ENCODE results near the gene PLOD1.
"Not testable (repeated sequence)": the region's sequence is repeated elsewhere in the genome, so short reads cannot be mapped to it uniquely, and the experiment has no call there.

The PLOD1 gene

DNA sequence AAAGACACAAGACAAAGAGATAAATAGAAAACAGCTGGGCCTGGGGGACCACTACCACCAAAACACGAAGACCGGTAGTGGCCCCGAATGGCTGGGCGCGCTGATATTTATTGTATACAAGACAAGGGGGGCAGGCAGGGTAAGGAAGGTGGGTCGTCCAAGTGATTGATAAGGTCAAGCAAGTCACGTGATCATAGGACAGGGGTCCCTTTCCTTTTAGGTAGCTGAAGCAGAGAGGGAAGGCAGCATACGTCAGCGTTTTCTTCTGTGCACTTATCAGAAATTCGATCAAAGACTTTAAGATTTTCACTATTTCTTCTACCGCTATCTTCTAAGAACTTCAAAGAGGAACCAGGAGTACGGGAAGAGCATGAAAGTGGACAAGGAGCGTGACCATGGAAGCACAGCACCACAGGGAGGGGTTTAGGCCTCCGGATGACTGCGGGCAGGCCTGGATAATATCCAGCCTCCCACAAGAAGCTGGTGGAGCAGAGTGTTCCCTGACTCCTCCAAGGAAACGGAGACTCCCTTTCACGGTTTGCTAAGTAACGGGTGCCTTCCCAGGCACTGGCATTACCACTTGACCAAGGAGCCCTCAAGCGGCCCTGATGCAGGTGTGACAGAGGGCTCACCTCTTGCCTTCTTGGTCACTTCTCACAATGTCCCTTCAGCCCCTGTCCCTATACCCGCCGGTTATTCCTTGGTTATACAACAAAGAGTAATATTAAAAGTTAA lies 21.9 kb upstream of the PLOD1 start:
- not testable (repeated sequence) for DNase-seq

DNA sequence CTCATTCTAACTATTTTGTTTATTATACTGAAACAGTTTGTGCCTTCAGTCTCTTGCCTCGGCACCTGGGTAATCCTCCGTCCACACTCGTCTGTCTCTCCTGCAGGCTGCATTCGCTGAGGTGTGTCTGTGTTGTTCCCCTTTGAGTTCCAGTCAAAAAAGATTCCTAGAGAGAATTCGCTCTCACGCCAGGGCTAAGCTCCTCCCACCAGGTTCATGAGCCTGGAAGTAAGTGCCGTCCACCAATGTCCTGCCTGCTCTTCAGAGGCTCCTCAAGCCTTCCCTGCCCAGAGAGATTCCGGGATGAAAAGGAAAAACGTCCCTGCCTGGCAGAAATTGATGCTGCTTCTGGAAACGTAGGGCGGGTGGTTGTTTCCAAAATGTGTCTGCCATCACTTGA lies 21.2 kb upstream of the PLOD1 start:
- DNase-seq = no peak

DNA sequence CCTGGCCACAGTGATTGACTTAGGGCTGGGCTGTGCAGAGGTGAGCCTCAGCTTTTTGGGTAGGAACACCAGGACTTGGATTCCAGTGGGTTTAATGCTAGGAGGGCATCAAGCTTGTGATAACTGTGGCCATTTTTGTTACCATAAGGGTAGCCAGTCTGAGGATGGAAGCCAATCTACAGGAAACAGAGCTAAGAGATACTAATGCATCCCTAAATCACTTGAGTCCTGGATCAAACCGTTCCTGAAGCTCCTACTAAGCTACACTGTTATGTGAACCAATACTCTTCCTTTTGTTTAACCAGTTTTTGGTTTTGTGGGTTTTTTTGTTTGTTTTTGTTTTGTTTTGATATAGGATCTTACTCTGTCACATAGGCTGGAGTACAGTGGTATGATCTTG lies 20.5 kb upstream of the PLOD1 start:
- no peak for DNase-seq

DNA sequence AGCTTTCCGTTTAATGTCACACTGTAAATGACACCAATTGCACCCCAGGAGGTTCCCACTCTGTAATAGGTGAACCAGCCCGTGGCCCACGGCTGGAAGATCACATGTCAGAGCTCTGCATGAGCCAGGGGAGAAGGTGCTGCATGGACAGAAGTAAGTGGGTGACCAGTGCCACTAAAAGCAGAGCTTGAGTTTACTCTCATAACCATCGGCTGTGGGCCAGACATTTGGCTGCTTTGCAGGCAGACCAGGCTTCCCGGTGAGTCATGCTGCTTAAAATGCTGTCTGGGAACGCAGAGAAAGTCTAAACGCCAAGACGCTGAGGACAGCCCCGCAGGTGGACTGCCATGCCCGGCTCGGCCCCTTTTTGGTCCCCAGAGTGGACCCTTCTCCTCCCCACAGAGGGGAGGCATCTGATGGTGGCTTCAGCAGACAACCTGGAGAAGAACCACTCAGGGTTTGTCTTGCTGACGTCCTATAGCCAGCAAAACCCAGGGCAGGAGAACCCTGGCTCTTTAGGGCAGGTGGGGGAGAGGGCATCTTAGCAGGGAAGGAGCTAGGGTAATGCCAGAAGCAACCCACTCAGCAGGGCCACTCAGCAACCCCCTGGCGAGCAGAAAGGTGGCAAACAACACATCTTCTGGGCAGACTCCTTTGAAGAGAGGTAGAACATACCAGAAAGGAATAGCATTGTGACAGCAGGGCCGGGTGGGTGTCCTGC lies 15.6 kb upstream of the PLOD1 start:
- no peak for DNase-seq

DNA sequence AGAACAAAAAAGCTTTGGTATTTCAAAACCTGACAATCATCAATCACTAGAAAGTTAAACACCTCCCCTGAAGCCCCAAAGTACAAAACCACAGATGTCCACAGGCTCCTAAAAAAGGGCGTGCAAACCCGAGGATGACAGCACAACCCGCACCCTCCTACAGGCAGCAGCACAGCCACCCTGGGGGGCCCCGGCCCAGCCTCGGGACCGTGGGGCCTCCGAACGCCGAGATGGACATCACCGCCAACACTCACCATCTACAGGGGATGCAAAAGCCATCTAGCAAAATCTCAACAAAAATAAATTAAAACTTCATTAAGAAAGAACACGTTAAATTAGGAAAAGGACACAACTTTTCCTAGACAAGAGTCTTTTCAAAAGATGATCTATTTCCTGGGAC lies 14.9 kb upstream of the PLOD1 start:
- DNase-seq = no peak

DNA sequence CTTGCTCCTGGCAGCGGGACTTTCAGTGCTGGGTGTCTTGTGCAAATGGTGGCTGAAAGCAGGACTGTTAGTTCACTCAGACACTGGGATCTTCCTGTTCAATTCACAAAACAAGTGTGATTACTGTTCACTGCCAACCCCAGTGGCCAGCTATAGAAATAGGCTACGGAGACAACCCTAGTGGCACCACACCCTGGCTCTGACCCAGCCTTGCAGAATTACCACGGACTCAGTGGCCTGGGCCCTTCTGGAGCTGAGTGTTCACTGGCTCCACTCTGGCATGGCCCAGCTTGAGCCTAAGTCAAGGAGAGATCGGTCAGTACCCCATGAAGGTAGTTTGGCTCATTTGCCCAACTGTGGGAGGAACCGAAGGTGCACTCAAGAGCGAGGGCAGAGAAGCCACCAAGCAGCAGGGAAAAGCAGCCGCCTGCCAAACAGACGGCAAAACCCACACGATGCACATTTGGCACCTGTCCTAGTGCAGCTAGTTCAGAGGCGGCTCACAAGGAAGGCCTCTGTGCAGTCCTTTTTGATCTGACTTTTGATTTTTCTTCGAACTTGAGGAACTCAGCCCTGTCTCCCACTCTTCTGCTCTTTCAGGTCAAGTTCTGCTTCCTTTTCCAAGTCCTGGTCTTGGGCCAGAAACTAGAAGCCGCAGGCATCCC lies 14.1 kb upstream of the PLOD1 start:
- no peak for DNase-seq

DNA sequence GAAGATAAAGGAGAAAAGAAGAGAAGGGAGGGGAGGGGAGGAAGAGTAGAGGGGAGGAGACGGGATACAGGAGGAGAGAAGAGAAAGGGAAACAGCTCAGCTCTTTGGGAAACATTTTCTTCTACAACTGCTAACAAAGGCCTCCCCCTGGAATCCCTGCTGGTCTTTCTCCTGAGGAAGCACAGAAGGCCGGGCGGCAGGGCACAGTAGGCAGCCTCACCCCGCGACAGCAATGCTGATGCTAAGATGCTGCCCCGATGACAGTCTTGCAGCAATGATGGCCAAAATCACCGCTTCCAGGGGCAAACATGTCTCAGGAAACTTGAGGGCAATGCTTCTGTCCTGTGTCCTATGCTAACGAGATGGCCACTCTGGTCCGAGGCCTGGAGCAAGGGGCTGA lies 13.5 kb upstream of the PLOD1 start:
- DNase-seq = no peak

DNA sequence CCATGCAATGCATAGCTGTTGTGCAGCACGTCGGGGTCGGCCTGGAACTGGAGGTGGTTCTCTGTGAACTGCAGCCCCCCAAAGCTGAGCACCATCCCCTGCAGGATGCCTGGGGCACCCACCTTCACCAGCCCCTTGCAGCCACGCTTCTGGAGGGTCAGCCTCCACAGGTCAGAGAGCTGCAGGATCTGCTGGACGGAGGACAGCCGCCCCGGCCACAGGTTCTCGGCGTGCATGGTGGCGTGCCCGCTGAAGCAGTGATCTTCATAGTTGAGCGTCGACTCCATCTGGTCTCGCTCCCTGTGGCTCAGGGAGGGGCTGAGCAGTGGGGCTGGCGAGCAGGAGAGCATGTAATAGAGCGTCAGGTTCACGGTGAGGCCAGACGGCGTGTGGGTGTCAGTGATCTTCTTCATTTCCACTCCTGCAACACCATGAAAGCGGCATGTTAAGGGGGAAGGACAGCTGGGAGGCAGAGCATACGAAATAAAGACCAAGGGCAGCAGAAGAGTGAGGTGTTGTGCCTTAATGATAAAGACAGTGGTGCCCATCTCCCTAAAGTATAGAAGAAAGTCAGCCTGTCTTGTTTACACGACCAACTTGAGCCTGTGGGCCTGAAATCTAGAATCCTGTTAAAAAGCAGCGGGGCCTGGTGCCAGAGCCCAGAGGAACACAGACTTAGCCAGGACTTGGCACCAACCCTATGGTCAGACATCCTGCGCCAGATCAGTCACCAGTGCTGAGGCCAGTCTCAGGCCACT lies 11.3 kb upstream of the PLOD1 start:
- no peak for DNase-seq

DNA sequence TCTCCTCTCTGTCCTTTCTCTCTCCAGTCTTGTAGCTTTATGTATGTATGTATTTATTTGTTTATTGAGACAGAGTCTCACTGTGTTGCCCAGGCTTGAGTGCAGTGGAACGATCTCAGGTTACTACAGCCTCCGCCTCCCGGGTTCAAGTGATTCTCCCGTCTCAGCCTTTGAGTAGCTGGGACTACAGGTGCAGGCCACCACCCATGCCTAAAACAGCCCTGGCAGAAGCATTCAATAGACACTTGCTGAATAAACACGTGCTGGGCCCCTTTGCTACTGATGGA lies 10.7 kb upstream of the PLOD1 start:
- DNase-seq = no peak

DNA sequence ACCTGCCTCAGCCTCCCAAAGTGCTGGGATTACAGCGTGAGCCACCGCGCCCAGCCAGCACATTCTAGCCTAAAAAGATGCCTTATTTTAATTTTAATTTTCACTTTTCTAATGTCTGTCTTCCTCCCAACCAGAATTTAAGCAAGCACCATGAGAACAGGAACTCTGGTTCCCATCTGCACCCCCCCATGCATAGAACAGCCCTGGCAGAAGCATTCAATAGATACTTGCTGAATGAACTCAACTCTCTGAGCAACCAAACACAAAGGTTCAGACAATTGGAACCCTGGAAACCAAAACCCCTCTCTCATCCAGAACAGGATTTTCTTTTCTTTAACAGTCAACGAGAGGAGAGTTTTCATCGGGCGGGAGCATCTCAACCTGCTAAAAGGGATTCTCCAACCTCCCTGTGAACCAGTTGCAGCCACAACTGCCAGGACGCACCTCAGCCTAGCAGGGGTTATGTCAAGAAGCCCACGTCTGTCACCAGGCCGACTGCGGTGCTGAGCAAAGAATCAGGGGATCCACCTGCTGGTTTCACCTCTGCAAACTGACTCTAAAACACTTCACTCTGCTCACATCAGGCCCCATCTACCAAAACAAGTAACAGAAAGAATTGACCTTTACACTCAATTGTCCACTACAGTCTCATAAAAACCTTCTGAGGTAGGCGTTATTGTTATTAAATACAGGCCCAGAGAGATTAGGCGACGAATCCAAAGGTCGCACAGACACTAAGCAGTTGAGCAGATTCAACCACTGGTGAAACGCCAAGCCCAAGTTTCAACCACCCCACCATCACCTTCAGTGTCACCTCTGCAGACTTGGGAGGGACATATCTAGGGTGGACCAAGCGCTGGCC lies 10.0 kb upstream of the PLOD1 start:
- DNase-seq = no peak

DNA sequence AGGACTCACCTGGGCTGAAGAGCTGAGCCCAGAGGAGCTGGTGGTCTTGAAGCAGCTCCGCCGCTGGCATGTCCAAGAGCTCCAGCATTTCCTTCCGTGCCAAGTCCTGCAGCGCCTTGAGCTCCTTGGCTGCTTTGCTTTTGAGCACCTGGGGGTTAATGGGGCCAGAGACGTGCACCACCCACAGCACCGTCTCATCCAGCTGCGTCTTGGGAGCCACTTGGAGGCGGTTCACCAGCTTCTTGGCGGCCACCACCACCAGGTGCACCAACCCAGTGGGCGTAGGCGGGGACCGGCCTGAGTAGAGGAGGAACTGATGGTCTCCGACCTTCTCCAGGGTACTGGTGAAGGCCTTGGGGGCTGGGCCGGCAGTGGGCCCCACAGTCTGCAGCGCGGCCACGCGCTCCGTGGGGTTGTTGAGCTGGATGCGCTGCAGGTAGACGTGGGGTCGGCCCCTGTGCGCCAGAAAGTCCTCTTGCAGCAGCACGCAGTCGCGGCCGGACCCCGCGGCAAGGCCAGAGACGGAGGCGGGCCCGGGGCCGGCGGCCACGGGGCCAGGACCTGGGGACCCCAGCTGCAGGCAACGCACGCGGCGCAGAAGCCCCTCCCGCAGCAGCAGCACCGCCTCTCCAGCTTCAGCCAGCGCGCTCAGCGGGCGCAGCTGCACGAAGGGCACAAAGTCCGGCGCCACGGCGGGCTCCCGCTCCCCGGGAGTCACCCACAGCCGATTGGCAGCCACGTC lies 9.2 kb upstream of the PLOD1 start:
- DNase-seq = not testable (repeated sequence)

DNA sequence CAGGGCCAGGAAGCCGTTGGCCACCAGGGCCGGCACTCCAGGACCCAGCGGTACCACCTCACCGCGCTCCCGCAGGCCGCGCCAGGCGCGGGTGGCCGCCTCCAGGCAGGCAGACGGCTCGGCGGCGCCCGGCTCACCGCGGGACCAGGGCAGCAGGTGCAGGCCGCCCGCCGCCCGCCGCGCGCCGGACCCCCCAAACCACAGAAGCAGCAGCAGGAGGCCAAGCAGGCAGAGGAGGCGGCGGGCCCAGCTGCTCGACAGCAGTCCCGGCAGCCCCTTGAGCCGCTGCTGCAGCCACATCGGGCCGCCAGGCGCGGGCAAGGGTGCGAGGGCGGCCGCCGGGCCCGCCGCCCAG lies 8.6 kb upstream of the PLOD1 start:
- no peak for DNase-seq

DNA sequence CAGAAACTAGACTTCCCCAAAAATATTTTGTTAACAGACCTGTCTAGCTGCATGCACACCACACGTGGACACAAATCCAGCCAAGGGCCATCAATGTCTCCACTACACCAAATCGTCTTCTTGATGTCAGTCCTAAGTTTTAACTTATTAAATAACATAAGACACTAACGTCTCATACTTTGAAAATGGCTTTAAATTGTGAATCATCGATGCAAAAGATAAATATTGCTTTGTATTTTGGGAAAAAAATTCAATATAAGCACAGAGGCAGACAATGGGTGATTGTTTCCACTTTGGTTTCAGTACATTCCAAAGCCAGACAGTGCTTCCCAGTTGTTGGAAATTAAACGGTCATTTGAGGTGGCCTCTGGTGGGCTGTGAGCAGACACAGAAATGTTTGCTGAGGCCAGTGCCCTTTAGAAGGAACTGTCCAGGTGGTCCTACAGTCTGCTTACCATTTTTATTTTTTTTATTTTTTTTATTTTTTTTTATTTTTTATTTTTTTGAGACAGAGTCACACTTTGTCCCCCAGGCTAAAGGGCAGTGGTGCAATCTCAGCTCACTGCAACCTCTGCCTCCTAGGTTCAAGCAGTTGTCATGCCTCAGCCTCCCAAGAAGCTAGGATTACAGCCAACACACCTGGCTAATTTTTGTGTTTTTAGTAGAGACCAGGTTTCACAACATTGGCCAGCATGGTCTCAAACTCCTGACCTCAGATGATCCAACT lies 6.5 kb upstream of the PLOD1 start:
- no peak for DNase-seq

DNA sequence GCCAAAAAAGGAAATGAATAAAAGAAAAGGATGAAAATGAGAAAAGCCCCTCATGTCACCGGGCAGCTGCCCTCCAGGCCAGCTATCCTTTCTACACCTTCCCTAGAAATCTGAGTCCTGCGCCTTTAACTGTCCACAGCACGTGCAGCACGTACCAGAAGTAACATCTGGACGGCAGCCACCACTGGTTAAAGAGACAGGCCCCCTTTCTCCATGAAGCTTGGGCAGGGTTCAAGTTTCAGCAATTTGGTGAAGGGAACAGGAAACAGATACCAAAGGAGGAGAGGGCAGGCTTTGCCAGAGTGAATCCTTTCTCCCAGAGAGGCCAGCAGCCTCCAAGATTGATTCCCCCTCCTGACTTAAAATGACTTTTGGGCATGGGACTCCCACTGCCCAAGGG lies 4.7 kb upstream of the PLOD1 start:
- no peak for DNase-seq

DNA sequence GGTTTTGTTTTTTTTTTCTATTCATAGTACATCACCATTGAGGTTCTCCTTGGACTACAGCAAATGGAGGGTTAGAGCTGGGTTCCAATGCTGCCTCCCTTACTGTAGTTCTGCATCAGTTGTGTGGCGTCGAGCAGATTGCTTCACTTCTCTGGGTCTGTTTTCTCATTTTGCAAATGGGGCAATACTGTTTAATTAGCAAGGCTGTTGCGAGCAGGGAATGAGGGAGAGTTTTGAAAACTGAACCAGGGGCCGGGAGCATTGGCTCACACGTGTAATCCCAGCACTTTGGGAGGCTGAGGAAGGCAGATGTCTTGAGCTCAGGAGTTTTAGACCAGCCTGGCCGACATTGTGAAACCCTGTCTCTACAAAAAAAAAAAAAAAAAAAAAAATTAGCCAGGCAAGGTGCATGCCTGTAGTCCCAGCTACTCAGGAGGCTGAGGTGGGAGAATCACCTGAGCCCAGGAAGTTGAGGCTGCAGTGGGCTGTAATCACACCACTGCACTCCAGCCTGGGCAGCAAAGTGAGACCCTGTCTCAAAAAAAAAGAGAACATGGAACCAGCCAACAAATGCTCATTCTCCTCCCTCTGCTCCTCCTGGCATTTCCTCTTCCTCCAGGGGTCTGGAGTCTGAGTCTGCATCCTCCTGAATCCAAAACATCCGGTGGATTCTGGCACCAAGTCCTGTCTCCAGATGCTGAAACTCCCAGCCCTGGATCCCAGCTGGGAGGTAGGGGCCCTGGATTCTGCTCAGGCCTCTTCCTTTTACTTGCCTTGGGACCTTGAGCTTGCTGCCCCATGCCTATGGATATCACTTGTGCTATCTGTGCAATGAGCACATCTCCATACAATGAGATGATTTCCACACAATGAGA lies 3.7 kb upstream of the PLOD1 start:
- DNase-seq = no peak

DNA sequence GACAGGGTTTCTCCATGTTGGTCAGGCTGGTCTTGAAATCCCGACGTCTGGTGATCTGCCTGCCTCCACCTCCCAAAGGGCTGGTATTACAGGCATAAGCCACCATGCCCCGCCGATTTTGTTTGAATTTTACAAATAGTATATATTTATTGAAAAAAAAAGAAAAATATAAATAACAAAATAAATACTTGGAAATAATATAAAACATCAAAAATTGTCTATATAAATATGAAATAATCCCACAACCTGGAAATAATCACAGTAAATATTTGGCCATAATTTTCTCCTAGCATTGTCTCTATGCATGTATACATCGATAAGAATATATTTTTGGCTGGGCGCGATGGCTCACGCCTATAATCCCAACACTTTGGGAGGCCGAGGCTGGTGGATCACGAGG lies 2.7 kb upstream of the PLOD1 start:
- DNase-seq = no peak

DNA sequence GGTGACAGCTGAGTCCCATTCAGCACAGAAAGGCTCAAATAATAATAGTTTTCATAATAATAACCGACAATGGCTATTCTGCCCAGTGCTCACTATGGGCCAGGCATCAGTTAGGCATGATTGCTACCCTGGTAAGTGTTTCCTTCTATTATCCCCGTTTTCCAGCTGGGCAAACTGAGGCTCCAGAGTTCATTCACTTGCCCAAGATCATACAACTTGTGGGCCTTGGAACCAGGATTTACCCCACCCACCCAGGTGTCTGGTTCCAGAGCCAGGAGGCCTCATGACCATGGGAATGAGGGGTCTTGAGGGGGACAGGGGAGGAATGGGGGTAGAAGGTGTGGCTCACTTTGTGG lies 518 bp downstream of the PLOD1 start:
- no peak for DNase-seq

DNA sequence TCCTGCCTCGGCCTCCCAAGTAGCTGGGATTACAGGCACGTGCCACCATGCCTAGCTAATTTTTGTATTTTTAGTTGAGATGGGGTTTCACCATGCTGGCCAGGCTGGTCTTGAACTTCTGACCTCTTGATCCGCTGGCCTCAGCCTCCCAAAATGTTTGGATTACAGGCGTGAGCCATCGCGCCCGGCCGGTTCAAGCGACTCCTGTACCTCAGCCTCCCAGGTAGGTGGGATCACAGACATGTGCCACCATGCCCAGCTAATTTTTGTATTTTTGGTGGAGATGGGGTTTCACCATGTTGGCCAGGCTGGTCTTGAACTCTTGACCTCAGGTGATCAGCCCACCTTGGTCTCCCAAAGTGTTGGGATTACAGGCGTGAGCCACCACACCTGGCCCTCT lies 1.2 kb downstream of the PLOD1 start:
- not testable (repeated sequence) for DNase-seq

DNA sequence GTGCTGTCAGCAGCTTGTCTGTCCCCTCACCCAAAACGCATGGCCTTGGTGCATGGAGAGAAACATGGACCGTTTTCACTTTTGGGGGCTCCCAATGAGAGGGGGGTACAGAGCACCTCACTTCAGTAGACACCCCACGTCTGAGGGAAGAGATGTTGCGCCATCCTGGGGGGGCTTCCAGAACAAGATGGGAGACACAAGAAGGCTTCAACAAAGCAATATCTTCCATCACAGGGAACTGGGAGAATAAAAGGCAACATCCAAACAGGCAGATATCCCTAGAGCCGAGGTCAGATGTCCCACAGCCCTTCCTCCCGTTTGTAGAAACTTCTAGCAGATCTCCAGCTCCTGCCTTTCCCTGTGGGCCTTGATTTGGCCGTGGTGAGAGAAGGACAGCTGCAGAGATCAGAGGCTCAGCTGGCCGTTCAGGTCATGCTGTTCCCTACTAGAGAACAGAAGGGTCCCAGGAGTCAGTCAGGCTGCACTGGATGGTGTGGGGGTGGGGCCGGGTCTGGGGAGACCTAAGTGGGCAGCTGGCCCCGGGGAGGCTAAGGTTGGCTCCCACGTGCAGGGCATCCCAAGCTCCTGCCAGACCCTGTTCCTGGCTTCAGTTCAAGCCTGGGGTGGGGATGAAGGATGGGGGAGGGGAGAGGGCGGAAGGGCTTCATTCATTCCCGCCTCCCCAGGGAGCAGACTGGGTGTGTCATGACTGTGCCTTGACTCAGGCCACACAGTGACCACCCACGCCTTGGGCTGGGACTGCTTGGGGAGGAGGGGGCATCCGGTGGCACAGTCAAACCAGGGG lies 4.4 kb downstream of the PLOD1 start:
- no peak for DNase-seq

DNA sequence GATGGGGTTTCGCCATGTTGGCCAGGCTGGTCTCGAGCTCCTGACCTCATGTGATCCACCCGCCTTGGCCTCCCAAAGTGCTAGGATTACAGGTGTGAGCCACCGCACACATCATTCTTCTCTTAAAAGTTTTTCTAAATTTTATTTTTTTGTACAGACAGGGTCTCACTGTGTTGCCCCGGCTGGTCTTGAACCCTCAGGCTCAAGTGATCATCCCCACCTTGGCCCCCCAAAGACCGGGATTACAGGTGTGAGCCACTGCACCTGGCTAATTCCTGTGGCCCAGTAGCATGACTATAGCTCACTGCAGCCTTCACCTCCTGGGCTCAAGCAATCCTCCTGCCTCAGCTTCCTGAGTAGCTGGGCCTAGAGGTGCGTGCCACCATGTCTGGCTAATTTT lies 5.3 kb downstream of the PLOD1 start:
- not testable (repeated sequence) for DNase-seq

Measured in bone marrow (tissue), 2 donors.